Large intestine (tissue), 3 donors: ENCODE data around the gene BTBD1. TPM values are rescaled to one million over a fixed set of nuclear protein-coding genes. Genes with fewer than 3 reads are reported as not detected.
"Not testable (repeated sequence)": the region's sequence is repeated elsewhere in the genome, so short reads cannot be mapped to it uniquely, and the experiment has no call there.

Experiments used
- DNase-seq, 2 donors: peaks; one replicate each; pipeline versions ENCODE4 v3.0.0 to v3.0.0-alpha.2; 2013
- H3K27ac ChIP-seq: one replicate; pipeline ENCODE4 v1.5.1; 2013; ENCODE audit warnings: low read length
- H3K27me3 ChIP-seq: 2 replicates; pipeline ENCODE4 v1.6.1; 2013; ENCODE audit warnings: low read length; ENCODE audit not compliant: control insufficient read depth, insufficient read depth
- H3K36me3 ChIP-seq: 2 replicates; pipeline ENCODE4 v1.6.1; 2013; ENCODE audit warnings: low read length; ENCODE audit not compliant: control insufficient read depth, insufficient read depth
- H3K4me1 ChIP-seq: one replicate; pipeline ENCODE4 v1.6.1; 2013; ENCODE audit warnings: low read length; ENCODE audit not compliant: control insufficient read depth, insufficient read depth
- H3K4me3 ChIP-seq: one replicate; pipeline ENCODE4 v1.5.1; 2013; ENCODE audit warnings: low read length
- H3K9me3 ChIP-seq: one replicate; pipeline ENCODE4 v1.6.1; 2013; ENCODE audit warnings: mild to moderate bottlenecking, low read depth, low read length, moderate library complexity; ENCODE audit not compliant: control insufficient read depth
- WGBS: methylation state at CpG from one replicate; pipeline ENCODE4 v1.1.5; 2013; ENCODE audit warnings: low lambda C conversion rate; ENCODE audit not compliant: insufficient coverage; 5-methylcytosine and 5-hydroxymethylcytosine counted together
- polyA plus RNA-seq: library from polyadenylated mRNA; unstranded; fragments of 120-200 nt; gene quantifications from one replicate; pipeline ENCODE4 v1.2.1, GENCODE V29; 2013

BTBD1 gene
- polyA plus RNA-seq, 1 donor, result 68.4 TPM

DNA sequence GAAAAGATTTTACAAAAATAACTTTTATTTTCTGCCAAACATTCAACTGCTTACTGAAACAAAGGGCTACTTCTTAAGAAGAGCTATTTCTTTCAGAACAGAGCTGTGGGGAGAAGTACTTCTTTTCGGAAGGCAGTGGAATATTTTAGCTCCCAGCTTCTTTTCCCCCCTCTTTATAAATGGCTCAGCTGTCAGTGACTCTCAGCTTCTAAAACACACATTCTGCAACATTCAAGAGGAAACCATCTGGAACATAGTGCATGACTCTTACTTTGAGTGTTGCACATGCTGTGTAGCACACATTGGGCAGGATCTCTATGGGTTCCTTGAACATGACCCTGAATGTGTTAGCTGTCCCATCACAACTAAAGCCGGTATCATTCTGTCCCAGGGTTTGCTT is 48.6 kb downstream of the BTBD1 start:
- WGBS, result no CpG with 5 or more reads among the region's 2 CpGs
- no peaks in the 10 kb centered on the region for H3K27me3 ChIP-seq
- no peak overlapping the region for H3K27ac ChIP-seq
- H3K9me3 ChIP-seq, result no peaks in the 10 kb centered on the region
- DNase-seq, result no peak
- H3K36me3 ChIP-seq, result peaks cover 34% of the 10 kb centered on the region
- H3K4me1 ChIP-seq, result no peaks in the 10 kb centered on the region
- no peak overlapping the region for H3K4me3 ChIP-seq

DNA sequence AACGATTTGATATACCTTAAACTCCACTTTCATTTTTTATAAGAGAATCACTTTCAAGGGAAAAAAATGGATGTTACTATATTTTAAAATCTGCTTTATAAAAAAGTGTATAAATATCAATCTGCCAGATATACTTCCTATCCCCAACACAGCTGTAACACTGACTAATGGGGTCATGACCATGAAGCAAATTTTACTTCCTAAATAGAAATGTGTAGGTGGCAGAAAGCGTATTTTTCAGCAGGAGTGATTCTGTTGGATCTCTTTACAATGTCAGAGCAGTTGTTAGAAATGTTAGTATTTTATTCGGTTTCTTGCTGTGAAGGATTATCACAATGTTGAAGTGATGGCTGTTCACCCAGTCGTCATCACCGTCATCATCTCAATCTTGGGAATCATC is 50.1 kb downstream of the BTBD1 start:
- no peaks in the 10 kb centered on the region for H3K27me3 ChIP-seq
- no peak overlapping the region for H3K27ac ChIP-seq
- WGBS, result no CpG with 5 or more reads among the region's 5 CpGs
- peaks cover 32% of the 10 kb centered on the region for H3K36me3 ChIP-seq
- no peak for DNase-seq
- H3K4me1 ChIP-seq, result peaks cover 7% of the 10 kb centered on the region
- no peak overlapping the region for H3K4me3 ChIP-seq
- no peaks in the 10 kb centered on the region for H3K9me3 ChIP-seq

DNA sequence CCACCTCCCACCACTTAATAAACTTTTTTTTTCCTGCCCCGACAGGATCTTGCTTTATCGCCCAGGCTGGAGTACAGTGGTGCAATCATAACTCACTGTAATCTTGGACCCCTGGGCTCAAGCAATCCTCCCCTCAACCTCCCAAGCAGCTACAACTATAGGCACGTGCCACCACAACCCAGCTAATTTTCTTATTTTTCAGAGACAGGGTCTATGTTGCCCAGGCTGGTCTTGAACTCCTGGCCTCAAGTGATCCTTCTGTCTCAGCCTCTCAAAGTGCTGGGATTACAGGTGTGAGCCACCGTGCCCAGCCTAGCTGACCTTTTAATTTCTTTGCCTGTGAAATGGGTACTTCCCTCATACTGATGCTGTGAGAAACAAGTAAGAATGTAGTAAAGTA is 51.7 kb downstream of the BTBD1 start:
- H3K4me3 ChIP-seq, result no peak overlapping the region
- H3K36me3 ChIP-seq, result peaks cover 21% of the 10 kb centered on the region
- no peaks in the 10 kb centered on the region for H3K27me3 ChIP-seq
- H3K4me1 ChIP-seq, result peaks cover 11% of the 10 kb centered on the region
- DNase-seq, result no peak
- no peak overlapping the region for H3K27ac ChIP-seq
- H3K9me3 ChIP-seq, result no peaks in the 10 kb centered on the region
- WGBS, result no CpG with 5 or more reads among the region's 4 CpGs

DNA sequence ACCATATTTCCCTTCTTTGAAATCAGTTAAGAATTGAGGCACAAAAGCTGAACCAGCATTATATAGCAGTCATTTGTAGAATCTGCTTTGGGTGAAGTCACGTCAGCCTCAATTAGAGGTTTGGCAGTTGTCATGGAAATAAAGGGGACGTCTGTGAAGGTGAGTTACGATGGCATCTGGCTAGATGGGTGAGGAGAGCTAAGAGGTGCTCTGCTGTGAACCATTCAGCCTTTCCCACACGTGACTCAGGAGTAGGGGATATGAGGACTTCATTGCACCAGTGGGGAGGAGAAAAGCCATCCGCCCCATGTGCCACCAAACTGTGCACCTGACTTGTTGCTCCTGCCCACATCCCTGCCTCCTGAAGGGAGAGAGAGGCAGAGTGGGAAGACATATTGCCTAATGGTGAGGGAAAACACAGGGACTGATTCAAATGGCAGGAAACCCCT is 52.8 kb downstream of the BTBD1 start:
- H3K4me1 ChIP-seq, result peaks cover 15% of the 10 kb centered on the region
- H3K27me3 ChIP-seq, result no peaks in the 10 kb centered on the region
- peaks cover 19% of the 10 kb centered on the region for H3K36me3 ChIP-seq
- no peak for DNase-seq
- WGBS, result 79% methylated on average over 2 of the region's 5 CpGs
- H3K4me3 ChIP-seq, result no peak overlapping the region
- H3K9me3 ChIP-seq, result no peaks in the 10 kb centered on the region
- H3K27ac ChIP-seq, result no peak overlapping the region

DNA sequence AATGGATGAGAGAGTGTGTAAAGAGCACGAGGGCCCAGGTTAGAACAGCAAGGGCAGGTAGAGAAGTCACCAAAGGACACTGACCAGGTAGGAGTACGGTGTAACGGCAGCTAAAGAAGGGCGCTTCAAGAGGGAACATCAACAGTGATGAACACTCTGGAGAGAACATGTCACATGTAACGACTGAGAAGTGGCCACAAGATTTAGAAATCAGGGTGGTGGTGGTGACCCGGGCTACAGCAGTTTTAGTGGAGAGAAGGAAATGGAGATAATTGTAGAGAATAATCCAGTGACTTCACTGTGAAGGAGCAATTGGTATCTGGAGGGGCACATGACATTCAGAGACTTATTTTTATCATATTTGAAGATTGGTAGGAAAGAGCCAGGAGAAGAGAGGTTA is 54.4 kb downstream of the BTBD1 start:
- 100% methylated on average over 1 of the region's 6 CpGs for WGBS
- H3K36me3 ChIP-seq, result peaks cover 23% of the 10 kb centered on the region
- H3K9me3 ChIP-seq, result no peaks in the 10 kb centered on the region
- no peak overlapping the region for H3K4me3 ChIP-seq
- peaks cover 15% of the 10 kb centered on the region for H3K4me1 ChIP-seq
- H3K27ac ChIP-seq, result no peak overlapping the region
- no peak for DNase-seq
- no peaks in the 10 kb centered on the region for H3K27me3 ChIP-seq

DNA sequence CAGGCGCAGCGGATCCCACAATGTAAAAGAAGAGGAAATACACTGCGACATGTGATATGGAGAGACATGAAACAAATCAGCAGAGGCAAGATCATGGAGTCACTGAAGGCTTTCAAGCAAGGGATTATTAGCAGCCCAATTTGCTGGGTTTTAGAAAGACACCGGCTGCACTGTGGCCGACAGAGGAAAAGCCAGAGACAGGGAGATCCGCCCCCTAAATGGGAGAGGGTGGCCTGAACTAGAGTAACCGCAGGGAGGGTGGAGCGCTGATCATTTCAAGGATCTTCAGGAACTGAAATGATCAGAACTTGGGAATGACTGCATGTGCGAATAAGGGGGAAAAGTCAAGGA is 55.0 kb downstream of the BTBD1 start:
- Histone ChIP-seq H3K27me3 (no peaks in the 10 kb centered on the region), H3K9me3 (no peaks in the 10 kb centered on the region), H3K36me3 (peaks cover 26% of the 10 kb centered on the region), H3K4me3 (peak overlapping the region; percentile 96), H3K27ac (peak overlapping the region; percentile 9), H3K4me1 (peaks cover 15% of the 10 kb centered on the region)
- 83% methylated on average over 1 of the region's 9 CpGs for WGBS
- DNase-seq, result no peak

DNA sequence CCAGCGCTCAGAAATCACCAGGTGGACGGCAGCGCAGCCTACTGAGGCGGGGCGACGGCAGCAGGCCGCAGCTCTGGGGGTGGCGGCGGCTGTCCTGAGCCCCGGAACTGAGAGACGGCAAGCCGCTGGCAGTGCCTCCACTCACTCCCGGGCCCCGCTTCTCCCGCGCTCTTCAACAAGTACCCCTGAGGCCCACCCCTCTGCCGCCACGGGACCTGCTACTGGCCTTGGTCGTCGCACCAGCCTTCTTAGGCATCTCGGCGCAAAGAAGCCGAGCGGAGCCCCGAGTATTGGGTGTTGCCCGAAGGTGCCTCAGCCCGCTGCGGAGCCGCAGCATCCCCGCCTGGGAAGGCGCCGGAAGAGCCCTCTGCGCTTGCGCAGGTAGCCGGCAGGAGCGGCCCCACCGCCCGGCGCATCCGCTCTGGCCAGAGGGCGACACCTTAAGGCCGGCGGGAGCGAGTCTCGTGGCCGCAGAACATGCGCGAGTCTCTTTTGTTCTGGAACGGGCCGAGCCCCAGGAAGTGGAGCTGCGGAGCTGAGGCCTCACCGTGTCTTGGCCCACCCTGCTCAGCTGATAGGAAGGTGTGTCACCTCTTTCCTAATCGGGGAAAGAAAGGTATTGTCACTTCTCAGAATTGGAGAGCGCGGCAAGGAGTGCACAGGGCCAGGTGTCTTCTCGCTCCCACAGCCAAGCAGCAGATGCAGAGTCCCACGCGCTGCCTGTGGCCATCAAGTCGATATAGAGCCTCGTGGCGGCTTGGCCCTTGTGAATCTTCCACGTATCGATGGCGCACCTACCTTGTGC is 55.6 kb downstream of the BTBD1 start, which contains the start of gene C15orf40:
TSS of gene C15orf40 (minus strand) at position 369 of the 805 bp plus-strand sequence. CDS start at position 337, 32 bp downstream.
- peaks cover 29% of the 10 kb centered on the region for H3K36me3 ChIP-seq
- no peaks in the 10 kb centered on the region for H3K9me3 ChIP-seq
- DNase-seq, result peak; percentile 90 to 95
- peak within 1 kb of the TSS; percentile 74 for H3K27ac ChIP-seq
- peaks cover 15% of the 10 kb centered on the region for H3K4me1 ChIP-seq
- peak within 1 kb of the TSS; percentile 96 for H3K4me3 ChIP-seq
- no CpG with 5 or more reads among the region's 64 CpGs for WGBS
- no peaks in the 10 kb centered on the region for H3K27me3 ChIP-seq

DNA sequence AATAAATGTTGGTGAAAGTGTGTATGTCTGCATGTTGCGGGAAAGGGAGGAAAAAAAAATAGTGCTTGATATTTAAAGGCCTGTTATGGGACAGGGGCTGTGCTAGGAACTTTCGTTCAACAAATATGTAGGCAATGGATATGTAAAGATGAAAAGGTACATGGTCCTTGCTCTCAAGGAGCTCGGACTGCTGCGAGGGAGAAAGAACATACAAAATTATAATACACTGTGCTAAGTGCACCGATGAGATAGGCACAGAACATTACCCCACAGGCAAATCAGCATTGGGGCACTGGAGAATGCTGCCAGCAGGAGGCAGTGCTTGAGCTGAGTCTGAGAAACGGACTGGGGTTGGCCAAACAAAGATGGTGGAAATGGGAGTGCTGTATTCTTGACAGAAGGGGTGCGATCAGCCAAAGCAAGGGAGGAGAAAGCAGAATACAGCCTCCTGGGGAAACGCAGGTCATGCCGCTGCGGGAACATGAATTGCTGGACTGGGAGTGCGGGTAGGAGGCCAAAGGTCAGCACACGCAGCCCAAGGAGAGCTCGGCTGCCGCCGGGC is 56.3 kb downstream of the BTBD1 start:
- Histone ChIP-seq H3K36me3 (peaks cover 31% of the 10 kb centered on the region), H3K4me1 (peaks cover 15% of the 10 kb centered on the region), H3K27me3 (no peaks in the 10 kb centered on the region), H3K27ac (peak overlapping the region; percentile 74), H3K9me3 (no peaks in the 10 kb centered on the region), H3K4me3 (peak overlapping the region; percentile 96)
- DNase-seq, result peak; percentile 76 to 82
- 54% methylated on average over 2 of the region's 15 CpGs for WGBS

DNA sequence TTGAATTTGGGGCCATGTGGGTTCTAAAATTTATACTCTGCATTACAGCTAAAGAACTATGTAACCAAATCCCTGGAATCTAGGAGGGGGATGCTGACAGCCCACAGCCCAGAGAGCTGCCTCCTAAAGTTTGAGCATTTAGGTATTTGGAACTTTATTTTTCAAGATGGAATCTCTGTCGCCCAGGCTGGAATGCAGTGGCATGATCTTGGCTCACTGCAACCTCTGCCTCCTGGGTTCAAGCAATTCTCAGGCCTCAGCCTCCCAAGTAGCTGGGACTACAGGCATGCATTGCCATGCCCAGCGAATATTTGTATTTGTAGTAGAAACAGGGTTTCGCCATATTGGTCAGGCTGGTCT is 66.4 kb downstream of the BTBD1 start:
- no CpG with 5 or more reads among the region's 3 CpGs for WGBS
- H3K27me3 ChIP-seq, H3K27ac ChIP-seq, H3K4me3 ChIP-seq, H3K4me1 ChIP-seq, H3K9me3 ChIP-seq, DNase-seq: not testable (repeated sequence)
- H3K36me3 ChIP-seq, result peaks cover 10% of the 10 kb centered on the region

DNA sequence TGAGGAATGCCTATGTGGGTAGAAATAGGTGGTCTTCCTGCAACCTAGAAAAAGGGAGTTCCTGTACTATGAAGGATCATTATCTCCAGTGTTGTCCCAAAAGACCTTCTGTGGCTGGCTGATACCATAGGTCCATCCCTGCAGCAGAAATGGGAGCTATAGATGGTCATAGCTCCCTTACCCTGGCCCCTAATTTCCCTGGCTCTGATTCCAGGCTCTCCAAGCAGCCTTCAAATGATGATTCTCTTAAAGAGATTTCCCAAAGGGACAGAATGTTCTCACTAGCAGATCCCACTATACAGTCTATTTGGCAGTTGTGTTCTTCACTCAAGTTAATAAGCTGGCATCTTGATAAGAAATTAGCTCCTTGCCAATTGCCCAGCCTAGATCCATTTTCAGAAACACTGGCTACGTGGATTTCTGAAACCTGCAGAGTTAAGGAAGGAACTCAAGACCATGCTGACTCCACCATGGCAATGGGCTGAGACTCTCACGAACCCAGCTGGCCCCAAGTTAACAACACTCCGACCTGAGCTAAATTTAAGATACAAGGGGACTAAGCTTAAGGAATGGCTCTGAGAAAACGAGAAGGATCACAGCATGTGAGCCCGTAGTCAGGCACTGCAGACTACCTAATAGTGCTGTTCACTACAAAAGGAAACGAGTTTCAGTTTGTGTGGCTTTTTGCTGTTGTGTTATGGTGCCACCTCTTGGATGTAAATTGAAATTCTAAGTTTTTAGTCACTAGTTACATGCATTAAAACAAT is 67.0 kb downstream of the BTBD1 start:
- WGBS, result no CpG with 5 or more reads among the region's 6 CpGs
- Histone ChIP-seq H3K27ac (no peak overlapping the region), H3K4me1 (no peaks in the 10 kb centered on the region), H3K36me3 (peaks cover 9% of the 10 kb centered on the region), H3K4me3 (no peak overlapping the region), H3K9me3 (no peaks in the 10 kb centered on the region), H3K27me3 (no peaks in the 10 kb centered on the region)
- peak in 1 of 2 donors; percentile 44 for DNase-seq
